HG03196 (cell line): Measurements from ENCODE around the gene PSMB4.
"Not testable (repeated sequence)": the region's sequence is repeated elsewhere in the genome, so short reads cannot be mapped to it uniquely, and the experiment has no call there.

Experiments
- ATAC-seq: cut with Tn5 transposase; IDR thresholded peaks from one replicate; pipeline ENCODE4 v1.9.1; 2021; ENCODE audit not compliant: unreplicated experiment

PSMB4 gene

GRCh38 chr1:151386002-151386401, 13.4 kb upstream of the PSMB4 start:
- ATAC-seq: no peak

DNA sequence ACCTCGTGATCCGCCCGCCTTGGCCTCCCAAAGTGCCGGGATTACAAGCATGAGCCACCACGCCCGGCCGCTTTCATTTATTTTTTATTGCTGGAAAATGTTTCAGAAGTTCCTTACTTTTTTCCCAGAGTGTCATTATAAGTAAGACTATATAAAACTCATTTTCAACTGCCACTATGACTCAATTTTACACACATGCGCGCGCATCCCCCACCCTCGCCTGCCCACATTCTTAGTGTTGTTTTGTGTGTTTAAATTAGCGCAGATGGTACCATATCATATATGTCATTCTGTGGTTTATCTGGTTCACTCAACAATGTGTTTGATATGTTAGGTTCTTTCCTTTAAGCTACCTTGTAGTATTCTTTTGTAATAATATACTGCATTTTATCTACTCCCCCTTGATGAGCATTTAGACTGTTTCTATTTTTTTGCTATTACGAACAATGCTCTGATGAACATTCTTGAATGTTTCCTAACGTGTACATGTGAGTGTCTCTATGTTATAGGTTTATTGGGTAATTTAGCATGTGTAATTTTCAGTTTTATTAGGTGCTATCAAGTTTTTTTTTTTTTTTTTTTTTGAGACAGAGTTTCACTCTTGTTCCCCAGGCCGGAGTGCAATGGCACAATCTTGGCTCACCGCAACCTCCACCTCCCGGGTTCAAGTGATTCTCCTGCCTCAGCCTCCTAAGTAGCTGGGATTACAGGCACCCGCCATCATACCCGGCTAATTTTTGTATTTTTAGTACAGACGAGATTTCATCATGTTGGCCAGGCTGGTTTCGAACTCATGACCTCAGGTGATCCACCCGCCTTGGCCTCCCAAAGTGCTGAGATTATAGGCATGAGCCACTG, 8.9 kb upstream of the PSMB4 start:
- not testable (repeated sequence) for ATAC-seq

- ATAC-seq: no peak
These were observed 8.3 kb upstream of the PSMB4 start for GRCh38 chr1:151391079-151391563.

DNA sequence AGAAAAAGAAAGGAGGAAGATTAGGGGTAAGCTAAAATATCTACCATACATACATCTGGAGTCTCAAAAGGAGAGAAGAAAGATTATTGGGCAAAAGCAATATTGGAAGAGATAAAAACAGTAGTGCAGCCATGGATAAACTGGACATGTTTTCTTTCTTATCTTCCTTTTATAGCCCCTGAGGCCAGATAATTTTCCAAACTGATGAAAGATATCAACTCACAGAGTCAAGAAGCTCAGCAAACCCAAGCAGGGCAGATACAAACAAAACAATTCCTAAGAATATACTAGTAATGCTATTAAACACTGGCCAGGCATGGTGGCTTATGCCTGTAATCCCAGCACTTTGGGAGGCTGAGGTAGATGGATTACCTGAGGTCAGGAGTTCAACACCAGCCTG, 5.8 kb upstream of the PSMB4 start:
- ATAC-seq: no peak

DNA sequence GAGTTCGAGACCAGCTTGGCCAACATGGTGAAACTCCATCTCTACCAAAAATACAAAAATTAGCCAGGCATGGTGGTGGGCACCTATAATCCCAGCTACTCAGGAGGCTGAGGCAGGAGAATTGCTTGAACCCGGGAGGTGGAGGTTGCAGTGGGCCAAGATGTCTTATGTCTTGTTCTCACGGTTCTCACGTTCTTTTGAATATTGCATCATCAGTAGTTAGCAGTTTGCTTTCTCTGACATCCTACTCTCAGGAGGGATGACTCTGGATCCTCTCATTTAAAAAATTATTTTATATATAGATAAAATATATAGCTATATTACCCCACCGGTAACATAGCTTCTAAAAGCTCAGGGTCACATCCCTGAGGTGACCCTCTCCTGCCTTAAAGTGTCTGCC, 3.1 kb upstream of the PSMB4 start:
- not testable (repeated sequence) for ATAC-seq

DNA sequence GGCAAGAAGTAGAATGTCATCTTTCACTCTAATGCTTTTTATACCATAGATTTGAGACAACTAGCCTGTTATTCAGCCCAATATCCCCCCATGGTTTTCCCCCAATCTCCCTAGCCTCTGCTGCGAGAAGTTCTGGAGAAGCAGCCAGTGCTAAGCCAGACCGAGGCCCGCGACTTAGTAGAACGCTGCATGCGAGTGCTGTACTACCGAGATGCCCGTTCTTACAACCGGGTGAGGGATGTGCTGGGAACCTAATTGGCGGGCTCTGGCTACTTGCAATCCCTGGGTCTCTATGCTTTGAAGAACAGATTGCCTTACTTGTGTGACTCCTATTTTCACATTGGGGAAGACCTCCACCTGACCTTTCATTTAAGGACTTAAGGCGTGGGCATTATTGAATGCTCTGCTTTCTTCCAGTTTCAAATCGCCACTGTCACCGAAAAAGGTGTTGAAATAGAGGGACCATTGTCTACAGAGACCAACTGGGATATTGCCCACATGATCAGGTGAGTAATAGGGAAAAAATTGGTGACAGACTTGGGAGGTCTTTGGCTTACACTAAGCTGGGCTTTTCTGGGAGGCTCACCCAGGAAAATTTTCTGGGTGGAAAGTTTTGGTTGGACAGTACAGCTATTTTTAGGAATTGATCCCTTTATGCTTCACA, 1.9 kb downstream of the PSMB4 start:
- no peak for ATAC-seq

DNA sequence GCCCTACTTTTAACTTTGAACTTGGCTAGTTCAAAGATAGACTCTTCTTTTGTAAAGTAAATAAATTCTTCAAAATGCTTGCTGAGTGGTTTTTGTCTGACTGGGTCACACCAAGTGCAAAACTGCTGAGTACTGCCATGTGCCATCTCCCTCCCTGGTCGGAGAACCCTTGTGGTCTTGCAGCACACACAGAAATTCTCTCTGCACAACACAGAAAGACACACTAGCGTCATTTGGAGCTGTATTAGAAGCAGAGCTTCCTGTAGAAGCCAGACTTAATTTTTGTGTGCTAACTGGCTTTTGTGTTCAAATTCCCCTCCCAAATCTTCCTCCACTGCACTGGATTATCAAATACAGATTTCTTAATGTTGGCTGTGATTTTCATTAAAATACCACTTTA, 2.5 kb downstream of the PSMB4 start:
- no peak for ATAC-seq

GRCh38 chr1:151402764-151403163, 3.4 kb downstream of the PSMB4 start:
- ATAC-seq: no peak

DNA sequence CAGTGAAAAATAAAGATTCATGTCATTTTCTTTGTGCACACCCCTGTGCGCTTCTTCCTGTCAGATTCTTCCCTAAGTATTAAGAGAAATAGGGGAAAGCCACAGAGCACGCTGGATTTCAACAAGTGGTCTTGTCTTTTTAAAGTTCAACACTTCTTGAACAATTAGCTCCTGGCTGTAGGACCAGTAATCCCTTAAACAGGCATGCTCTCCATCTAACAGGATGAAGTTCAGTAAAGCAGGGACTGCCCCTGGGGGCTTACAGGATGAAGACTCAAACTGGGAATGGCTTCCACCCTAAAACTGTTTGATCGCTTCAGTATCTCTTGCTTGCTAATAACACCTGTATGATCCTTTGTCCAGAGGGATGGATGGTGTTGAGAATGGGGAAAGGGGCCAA, 4.2 kb downstream of the PSMB4 start:
- no peak for ATAC-seq

DNA sequence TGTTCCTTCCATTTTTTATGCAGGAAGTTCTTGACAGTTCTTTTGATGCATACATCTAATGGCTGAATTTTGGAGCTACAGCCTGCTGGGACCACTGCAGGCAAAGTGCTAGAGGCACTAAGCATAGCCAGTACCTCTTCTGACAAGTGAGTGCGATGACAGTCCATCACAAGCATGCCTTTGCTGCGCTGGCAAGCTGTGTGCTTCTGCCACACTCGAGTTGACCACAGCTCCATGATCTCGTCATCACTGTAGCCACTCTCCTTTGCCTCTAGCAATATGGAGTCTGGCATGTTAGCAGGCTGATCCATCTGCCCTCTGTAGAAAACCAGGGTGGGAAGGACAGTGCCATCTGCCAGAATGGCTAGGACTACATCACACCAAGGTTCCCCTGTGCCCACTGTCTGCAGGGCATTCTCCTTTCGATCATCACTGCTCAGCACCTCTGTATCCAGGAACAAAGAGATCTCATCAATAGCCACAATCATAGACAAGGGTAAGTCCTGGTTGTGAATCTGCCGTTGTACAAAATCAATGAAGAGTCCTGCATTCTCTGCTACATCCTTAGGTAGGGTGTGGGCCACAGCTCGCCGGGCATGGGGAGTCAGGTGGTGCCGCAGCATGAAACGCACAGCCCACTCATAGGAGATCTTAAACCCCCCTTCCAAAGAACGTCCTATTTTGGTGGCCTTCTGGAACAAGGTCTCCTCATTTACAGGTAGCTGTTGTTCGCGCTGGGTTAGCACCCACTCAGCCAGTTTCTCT, 6.0 kb downstream of the PSMB4 start:
- ATAC-seq: no peak

DNA sequence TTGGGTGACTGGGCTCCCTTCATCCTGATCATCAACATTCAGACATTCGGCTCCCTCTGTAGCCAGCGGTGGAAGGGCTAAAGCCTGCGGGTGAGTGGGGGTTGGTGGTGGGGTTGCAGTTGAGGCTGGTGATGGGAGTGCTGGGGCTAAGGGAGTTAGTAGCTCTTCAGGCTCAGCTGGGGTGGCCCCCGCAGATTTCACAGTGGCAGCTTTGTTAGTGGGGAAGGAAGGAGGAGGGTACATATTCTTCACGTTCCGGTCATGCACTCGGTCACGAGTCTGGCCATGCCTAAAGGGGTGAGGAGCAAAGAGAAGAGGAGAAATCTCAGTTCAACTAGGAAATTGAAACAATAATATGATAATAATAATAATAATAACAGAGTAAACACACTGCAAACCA, 6.8 kb downstream of the PSMB4 start:
- no peak for ATAC-seq

DNA sequence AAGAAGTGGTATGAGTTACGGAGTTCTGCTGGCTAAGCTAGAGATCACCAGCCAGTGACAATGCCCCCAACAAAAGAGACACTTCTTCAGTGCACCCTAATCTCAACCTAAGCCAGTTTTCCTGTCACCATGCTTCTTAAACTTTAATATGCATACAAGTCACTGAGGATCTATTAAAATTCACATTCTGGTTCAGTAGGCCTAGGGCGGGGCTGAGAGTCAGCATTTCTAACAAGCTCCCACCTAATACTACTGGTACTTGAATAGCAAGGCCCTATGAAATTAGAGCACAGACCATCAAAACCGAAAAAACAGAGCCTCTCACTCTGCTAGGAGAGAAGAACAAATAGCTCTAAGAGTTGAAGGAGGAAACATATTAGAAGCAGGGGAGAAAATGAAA, 7.9 kb downstream of the PSMB4 start:
- no peak for ATAC-seq

DNA sequence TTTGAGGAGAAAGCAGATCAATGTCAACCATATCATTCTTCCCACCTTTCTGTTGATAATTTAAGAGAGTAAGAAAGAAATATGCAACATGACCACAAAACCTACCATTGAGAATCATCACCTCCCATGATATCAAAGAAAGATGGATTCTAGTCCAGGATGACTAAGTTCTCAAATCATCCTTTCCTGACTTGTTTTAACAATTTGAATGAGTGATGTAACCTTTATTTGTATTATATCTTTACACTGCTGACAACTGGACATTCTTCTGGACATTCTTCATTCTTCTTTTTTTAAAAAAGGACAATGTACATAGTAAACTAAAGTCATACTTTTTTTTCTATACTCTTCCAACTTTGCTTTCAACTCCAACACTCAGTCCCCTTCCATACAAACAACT, 9.5 kb downstream of the PSMB4 start:
- ATAC-seq: no peak

GRCh38 chr1:151411884-151412283, 12.5 kb downstream of the PSMB4 start:
- ATAC-seq: no peak

DNA sequence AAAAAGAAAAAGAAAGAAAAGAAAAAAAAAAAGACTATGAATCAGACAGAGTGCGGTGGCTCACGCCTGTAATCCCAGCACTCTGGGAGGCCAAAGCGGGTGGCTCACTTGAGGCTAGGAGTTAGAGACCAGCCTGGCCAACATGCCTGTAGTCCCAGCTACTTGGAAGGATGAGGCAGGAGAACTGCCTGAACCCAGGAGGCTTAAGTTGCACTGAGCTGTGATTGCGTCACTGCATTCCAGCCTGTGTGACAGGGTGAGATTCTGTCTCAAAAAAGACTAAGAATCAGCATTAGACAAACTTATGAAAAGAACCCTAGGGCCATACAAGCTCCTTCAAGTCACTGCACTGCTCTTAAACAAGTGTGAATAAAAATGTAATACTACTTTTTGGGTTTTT, 16.9 kb downstream of the PSMB4 start:
- no peak for ATAC-seq

GRCh38 chr1:151418081-151418480, 18.7 kb downstream of the PSMB4 start:
- ATAC-seq: no peak

DNA sequence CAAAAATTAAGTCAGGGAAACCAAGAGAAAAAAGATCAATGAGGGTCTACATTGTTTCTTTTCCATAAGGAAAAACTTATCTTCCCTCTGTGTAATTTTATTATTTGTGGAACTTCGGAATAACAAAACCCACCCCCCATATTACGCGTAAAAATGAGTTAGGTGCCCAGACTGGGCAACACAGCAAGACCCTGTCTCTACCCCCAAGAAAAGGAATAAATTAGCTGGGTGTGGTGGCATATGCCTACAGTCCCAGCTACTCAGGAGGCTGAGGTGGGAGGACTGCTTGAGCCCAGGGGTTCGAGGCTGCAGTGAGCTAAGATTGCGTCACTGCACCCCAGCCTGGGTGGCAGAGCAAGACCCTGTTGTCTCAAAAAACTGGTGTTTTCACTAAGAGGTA, 20.4 kb downstream of the PSMB4 start:
- ATAC-seq: no peak

DNA sequence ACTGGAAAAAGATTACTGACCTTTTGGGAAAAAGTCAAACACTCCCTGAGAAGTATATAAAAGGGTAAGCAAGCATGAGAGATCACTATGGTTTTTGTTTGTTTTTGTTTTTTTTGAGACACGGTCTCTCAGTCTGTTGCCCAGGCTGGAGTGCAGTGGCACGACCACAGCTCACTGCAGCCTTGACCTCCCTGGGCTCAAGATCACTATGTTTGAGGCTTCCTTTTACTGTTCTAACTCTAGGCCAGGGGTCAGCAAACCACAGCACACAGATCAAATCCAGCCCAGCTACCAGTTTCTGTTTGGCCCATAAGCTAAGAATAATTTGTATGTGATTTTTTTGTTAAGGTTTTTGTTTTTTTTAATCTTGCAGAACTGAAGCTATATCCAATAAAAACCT, 25.7 kb downstream of the PSMB4 start:
- no peak for ATAC-seq

DNA sequence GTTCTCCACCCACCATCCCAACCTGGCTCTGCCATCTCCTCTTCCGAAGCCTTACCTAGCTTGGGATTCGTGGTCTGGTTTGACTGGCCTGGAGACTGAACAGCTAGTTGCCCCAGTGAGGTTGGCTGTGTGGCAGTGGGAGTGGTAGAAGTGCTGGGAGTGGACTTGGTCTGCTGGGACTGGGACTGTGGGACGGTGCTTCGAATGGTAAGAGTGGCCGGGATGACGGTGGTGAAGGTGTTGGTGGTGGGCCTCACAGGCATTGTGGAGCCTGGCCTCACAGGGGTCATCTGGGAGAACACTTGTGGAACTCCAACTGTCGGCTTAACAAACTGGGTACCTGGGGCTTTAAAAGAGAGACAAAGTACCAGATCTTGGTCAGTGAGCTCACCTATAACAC, 28.7 kb downstream of the PSMB4 start:
- no peak for ATAC-seq

DNA sequence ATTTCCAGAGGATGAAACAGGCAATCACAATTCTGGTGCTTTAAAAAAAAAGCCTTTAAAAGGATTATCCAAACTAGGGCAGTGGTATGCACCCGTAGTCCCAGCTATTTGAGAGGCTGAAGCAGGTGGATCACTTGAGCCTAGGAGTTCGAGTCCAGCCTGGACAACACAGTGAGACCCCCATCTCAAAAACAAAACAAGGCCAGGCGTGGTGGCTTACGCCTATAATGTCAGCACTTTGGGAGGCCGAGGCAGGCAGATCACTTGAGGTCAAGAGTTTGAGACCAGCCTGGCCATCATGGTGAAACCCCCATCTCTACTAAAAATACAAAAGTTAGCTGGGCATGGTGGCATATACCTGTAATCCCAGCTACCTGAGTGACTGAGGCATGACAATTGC, 34.5 kb downstream of the PSMB4 start:
- ATAC-seq: not testable (repeated sequence)

- no peak for ATAC-seq
These were observed 35.8 kb downstream of the PSMB4 start for GRCh38 chr1:151435174-151435573.

DNA sequence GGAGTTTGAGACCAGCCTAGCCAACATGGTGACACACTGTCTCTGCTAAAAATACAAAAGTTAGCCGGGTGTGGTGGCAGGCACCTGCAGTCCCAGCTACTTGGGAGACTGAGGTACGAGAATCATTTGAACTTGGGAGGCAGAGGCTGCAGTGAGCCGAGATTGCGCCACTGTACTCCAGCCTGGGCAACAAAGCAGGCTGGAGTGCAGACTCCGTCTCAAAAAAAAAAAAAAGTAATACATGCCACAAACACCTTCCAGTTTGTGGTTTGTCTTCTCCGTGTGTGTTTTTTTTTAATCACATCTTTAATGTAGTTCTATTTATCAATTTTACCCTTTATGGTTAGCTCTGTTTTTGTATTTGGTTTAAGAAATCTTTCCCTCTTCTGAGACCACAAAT, 37.6 kb downstream of the PSMB4 start:
- no peak for ATAC-seq
